NCI-H2227 (cell line): Measurements from ENCODE around the gene RHOV.
A peak's percentile ranks its signal among the peaks of the same experiment; 100 is the strongest.

ENCODE experiments used
- DNase-seq: peaks from one replicate; lab custom pipeline; 2025; ENCODE audit not compliant: unreplicated experiment; lab: John Stamatoyannopoulos, UW

RHOV gene

DNA sequence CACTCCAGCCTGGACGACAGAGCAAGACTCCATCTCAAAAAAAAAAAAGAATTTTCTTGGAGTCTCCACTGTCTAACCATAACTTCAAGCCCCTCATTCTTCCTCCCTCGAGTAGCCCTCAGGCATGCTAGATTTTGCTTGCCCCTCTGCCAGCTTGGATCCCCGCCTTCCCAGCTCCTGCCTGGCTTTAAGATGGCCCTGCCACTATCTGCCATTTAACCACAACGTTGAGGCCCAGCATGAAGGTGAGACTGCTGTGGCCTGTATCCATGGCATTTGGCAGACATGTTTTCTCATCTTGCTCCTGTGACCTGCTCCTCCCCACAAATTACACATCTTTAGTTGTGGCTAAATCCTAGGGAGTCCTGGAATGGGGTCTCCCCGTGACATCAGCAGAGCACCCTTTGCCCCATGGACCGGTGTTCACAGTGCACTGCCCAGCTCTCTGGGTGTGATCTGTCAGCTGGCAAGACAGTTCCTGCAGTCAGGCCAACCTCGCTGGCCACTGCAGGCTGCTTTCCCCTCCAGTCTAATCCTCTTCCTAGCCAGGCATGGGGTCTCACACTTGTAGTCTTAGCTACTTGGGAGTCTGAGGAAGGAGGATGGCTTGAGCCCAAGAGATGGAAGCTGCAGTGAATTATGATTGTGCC is 30.6 kb upstream of the RHOV start:
- DNase-seq: no peak

- no peak for DNase-seq
Measured at GRCh38 chr15:40902605-40903561, 28.8 kb upstream of the RHOV start.

GRCh38 chr15:40901053-40901443 is 27.0 kb upstream of the RHOV start:
- no peak for DNase-seq

DNA sequence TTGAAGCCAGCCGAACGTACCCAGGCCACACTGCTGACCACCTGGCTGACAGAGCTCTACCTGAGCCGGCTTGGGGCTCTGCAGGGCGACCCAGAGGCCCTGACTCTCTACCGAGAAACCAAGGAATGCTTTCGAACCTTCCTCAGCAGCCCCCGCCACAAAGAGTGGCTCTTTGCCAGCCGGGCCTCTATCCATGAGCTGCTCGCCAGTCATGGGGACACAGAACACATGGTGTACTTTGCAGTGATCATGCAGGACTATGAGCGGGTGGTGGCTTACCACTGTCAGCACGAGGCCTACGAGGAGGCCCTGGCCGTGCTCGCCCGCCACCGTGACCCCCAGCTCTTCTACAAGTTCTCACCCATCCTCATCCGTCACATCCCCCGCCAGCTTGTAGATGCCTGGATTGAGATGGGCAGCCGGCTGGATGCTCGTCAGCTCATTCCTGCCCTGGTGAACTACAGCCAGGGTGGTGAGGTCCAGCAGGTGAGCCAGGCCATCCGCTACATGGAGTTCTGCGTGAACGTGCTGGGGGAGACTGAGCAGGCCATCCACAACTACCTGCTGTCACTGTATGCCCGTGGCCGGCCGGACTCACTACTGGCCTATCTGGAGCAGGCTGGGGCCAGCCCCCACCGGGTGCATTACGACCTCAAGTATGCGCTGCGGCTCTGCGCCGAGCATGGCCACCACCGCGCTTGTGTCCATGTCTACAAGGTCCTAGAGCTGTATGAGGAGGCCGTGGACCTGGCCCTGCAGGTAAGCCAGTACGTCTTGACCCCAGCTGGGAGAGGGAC is 26.4 kb upstream of the RHOV start:
- DNase-seq: no peak

GRCh38 chr15:40899536-40900207 is 25.6 kb upstream of the RHOV start:
- DNase-seq: no peak

GRCh38 chr15:40894681-40895448 is 20.8 kb upstream of the RHOV start:
- DNase-seq: peak; percentile 47

GRCh38 chr15:40893733-40894680 is 20.0 kb upstream of the RHOV start, which contains the start of gene VPS18:
Gene VPS18 (plus strand): TSS chr15:40894450. CDS start chr15:40894769, 319 bp downstream.
- DNase-seq: peak; percentile 96

DNA sequence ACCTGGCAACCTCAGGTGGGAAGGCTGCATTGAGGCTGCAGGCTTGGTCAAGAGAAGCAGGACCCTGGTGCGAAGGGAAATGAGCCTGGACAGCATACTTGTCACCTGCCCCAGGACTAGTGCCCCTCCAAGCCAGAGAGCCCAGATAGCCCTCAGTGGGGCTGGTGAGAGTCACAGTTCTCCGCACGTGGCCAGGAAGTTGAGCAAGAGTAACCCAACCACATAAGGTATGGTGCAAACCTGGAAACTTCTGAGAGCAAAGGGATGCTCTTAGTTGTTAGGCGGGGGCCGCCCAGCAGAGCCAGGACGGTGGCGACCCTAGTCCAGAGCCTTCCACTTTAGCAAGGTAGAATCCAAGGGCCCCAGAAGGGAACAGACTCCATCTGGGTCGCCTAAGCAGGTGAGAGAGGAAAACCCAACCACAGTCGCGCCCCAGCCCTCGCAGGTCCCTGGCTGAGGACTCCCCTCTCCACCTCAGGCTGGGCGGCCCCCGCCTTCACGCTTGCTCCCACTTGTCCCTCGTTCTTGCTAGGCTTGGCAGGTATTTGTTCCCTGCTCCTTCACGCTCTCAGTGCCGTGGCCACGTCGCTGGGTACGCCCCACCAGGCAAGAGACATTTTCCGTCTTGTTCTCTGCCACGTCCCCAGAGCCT is 19.1 kb upstream of the RHOV start:
- no peak for DNase-seq

DNA sequence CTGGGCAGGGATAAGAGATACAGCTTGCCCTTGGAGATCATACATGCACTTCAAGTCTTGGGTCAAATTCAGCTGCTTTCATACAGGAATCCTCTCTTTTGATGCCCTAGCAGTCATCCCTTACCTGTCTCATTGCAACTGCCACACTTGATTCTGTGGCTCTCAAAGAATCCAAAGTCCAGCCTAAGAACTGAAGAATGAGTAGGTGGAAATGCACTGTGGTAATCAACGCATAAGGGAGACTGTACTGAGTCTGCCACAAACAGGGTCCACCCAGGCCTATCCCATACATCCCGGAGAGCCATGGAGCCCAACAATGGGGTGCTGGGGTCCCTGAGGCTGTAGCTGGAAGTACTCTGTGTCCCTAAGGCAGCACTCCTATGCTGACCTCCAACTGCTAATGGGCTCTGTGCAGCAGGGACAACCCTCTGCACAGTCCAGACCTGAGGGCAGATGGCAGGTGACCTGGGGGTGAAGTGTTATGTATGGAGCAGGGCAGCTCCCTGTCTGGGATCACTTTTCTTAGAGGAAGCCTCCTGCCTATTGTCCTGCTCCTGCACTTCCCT is 18.5 kb upstream of the RHOV start:
- no peak for DNase-seq

- DNase-seq: peak; percentile 59
Measured at GRCh38 chr15:40891810-40892446, 17.9 kb upstream of the RHOV start.

- no peak for DNase-seq
Measured at GRCh38 chr15:40891138-40891537, 17.1 kb upstream of the RHOV start.

GRCh38 chr15:40889112-40889511 is 15.1 kb upstream of the RHOV start:
- DNase-seq: no peak

DNA sequence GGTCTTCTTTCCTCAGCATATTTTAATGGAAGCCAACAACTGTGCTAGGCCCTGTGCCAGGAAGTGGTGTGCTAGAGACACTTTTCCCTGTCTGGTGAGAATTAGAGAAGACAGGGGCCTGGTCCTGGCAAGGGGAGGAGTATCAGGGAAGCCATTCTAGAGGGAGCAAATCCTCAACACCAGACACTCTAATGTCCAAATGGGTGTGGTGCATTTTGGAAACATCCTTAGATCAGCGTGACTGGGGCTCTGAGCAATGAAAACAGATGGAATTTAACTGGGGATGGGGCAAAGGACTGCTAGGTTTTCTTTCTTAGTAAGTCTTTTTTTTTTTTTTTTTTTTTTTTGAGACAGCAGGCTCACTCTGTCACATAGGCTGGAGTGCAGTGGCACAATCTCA is 12.6 kb upstream of the RHOV start:
- no peak for DNase-seq

DNA sequence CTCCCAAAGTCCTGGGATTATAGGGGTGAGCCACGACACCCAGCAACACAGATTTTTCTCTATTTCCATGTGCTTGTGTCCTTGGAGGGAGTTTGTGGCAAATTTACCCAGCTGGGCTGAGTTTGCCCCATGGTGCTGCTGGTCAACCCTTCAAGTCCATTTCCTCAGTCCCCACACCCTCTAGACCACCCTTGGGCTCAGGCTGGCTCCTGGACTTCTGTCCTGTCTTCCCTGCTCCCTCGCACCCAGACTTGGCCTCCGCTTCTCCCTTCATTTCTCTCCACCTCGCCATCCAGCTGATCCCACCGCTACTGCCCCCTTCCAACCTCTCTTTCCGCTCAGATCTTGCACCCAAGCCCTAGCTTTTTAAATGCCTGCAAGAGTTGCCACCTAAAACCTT is 7.3 kb upstream of the RHOV start:
- DNase-seq: no peak

- no peak for DNase-seq
Measured at GRCh38 chr15:40879609-40880008, 5.6 kb upstream of the RHOV start.

DNA sequence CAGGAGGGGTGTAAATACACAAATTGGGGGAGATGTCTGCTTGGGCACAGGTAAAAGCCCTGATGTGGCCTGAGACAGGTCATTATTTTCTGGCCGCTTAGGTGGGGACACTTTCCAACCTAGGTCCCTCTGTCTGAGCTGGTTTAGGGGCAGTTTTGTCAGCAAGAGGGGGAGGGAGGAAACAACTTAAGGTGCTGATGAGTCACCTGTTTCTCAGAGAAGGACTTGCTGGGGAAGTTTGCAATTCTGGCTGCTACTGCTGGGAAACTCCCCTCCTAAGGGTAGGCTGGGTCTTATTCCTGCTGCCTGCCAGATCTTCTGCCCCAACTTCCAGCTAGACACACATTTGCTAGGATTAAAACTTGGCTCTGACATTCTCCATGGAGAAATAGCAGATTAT is 4.8 kb upstream of the RHOV start:
- no peak for DNase-seq

DNA sequence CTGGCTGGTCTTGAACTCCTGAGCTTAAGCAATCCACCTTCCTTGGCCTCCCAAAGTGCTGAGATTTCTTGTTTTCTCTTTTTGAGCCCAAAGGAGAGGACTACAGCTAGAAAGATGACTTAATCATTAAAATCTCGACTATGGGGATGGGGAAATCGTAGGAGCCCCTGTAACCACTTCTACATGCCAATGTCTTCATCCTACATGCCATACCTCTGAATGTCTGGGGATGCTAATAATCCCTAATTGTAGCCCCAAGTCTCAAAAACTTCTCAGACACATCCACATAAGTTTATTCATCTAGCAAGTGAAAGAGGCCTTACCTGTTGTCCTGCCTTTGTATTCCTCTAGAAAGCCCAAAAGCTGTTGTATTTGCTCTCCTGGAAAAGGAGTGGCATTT is 3.7 kb upstream of the RHOV start:
- DNase-seq: no peak
